Fibroblast of lung (primary cell): ENCODE measurements around the gene PORCN. TPM values are rescaled to one million over a fixed set of nuclear protein-coding genes. Genes with fewer than 3 reads are reported as not detected.
"Not testable (repeated sequence)": the region's sequence is repeated elsewhere in the genome, so short reads cannot be mapped to it uniquely, and the experiment has no call there.

ENCODE experiments used
- DNase-seq, 2 donors: peaks; one replicate each; pipeline versions ENCODE4 v3.0.0 to v3.0.0-alpha.2; 2010; ENCODE audit warnings: low read depth in 2 of 2
- H2AFZ ChIP-seq: 2 replicates; pipeline ENCODE4 v1.5.1; 2012; ENCODE audit warnings: low read length, control low read depth, inconsistent platforms
- H3K27ac ChIP-seq: 2 replicates; pipeline ENCODE4 v1.5.1; 2011; ENCODE audit warnings: low read length, control low read depth; ENCODE audit not compliant: insufficient read depth
- H3K27me3 ChIP-seq: 2 replicates; pipeline ENCODE4 v1.5.1; 2011; ENCODE audit warnings: mild to moderate bottlenecking, low read length; ENCODE audit not compliant: control insufficient read depth, insufficient read depth
- H3K36me3 ChIP-seq: 2 replicates; pipeline ENCODE4 v1.5.1; 2011; ENCODE audit warnings: low read length; ENCODE audit not compliant: control insufficient read depth, insufficient read depth
- H3K4me1 ChIP-seq: 2 replicates; pipeline ENCODE4 v1.5.1; 2011; ENCODE audit warnings: low read length; ENCODE audit not compliant: control insufficient read depth, insufficient read depth; ENCODE audit errors: extremely low read depth
- H3K4me2 ChIP-seq: 2 replicates; pipeline ENCODE4 v1.5.1; 2011; ENCODE audit warnings: low read length, control low read depth; ENCODE audit not compliant: insufficient read depth; ENCODE audit errors: extremely low read depth
- H3K4me3 ChIP-seq, 4 experiments: fragments of 200-600 bp in 1 of 4; sonication (generic) in 1 of 4; replicated peaks in 1 of 4; 2 replicates each; pipeline ENCODE4 v1.5.1; 2011 to 2016; ENCODE audit warnings: low read length in 4 of 4, low read depth in 3 of 4, mild to moderate bottlenecking in 3 of 4, control low read depth in 2 of 4, inconsistent platforms in 1 of 4, mixed read lengths in 1 of 4; ENCODE audit not compliant: insufficient read depth in 1 of 4; ENCODE audit errors: control extremely low read depth in 1 of 4
- H3K79me2 ChIP-seq: 2 replicates; pipeline ENCODE4 v1.5.1; 2012; ENCODE audit warnings: mild to moderate bottlenecking, low read length, inconsistent platforms; ENCODE audit not compliant: control insufficient read depth, insufficient read depth
- H3K9ac ChIP-seq: 2 replicates; pipeline ENCODE4 v1.5.1; 2011; ENCODE audit warnings: mild to moderate bottlenecking, low read length, control low read depth; ENCODE audit not compliant: insufficient read depth
- H3K9me3 ChIP-seq: 2 replicates; pipeline ENCODE4 v1.5.1; 2012; ENCODE audit warnings: low read depth, low read length; ENCODE audit not compliant: control insufficient read depth, insufficient read depth
- H4K20me1 ChIP-seq: 2 replicates; pipeline ENCODE4 v1.5.1; 2011; ENCODE audit warnings: low read length; ENCODE audit not compliant: control insufficient read depth, insufficient read depth; ENCODE audit errors: extremely low read depth
- CTCF ChIP-seq, 2 donors: IDR thresholded peaks in 1 of 2; conservative IDR thresholded peaks in 1 of 2; 1 replicate in 1 of 2; 2 replicates in 1 of 2; pipeline ENCODE4 v1.5.1; 2011 to 2012; ENCODE audit warnings: low read length in 2 of 2, control low read depth in 1 of 2, inconsistent platforms in 1 of 2, low read depth in 1 of 2, mild to moderate bottlenecking in 1 of 2
- EZH2 ChIP-seq: IDR thresholded peaks from 2 replicates; pipeline ENCODE4 v1.5.1; 2012; ENCODE audit warnings: low read length, control low read depth, mild to moderate bottlenecking; ENCODE audit errors: missing control alignments
- polyA plus RNA-seq, 2 donors: library from polyadenylated mRNA; depleted of rRNA in 1 of 2; stranded (reverse) in 1 of 2; unstranded in 1 of 2; fragments of >200 nt; gene quantifications; 2 replicates each; pipeline ENCODE4 v1.2.1, GENCODE V29; 2011 to 2012; ENCODE audit warnings: missing spikeins in 1 of 2
- total RNA-seq: library from RNA; depleted of rRNA; stranded (reverse); fragments of >200 nt; gene quantifications from 2 replicates; pipeline ENCODE4 v1.2.1, GENCODE V29; 2014

The PORCN gene
- total and polyA plus RNA-seq, 2 donors (not counting 1 experiment from before 2014, with no cell fraction given): 5.4 to 11.4 TPM

GRCh38 chrX:48541140-48541814 lies 32.5 kb downstream of the PORCN start:
- H3K4me3 ChIP-seq: no peak overlapping the region
- H2AFZ ChIP-seq: no peak overlapping the region
- no peak overlapping the region for H3K9ac ChIP-seq
- no peaks in the 10 kb centered on the region for H3K36me3 ChIP-seq
- H3K4me1 ChIP-seq: no peaks in the 10 kb centered on the region
- DNase-seq: no peak
- no peak overlapping the region for H3K27ac ChIP-seq
- H3K27me3 ChIP-seq: no peaks in the 10 kb centered on the region
- no peaks in the 10 kb centered on the region for H3K9me3 ChIP-seq
- TF ChIP-seq CTCF (conservative IDR thresholded peaks at IDR 0.05 in 1 of 2, IDR thresholded peaks at IDR 0.05 in 1 of 2; ENCODE audit: low read depth in 1 of 2, low read length in 2 of 2) (no peak), EZH2 (no peak)
- H3K79me2 ChIP-seq: peaks cover 4% of the 10 kb centered on the region
- no peak overlapping the region for H3K4me2 ChIP-seq
- no peaks in the 10 kb centered on the region for H4K20me1 ChIP-seq

- Histone ChIP-seq H3K9ac (no peak overlapping the region), H4K20me1 (no peaks in the 10 kb centered on the region), H3K4me3 (no peak overlapping the region), H3K79me2 (no peaks in the 10 kb centered on the region), H3K27me3 (no peaks in the 10 kb centered on the region), H3K27ac (no peak overlapping the region), H3K4me2 (no peak overlapping the region), H2AFZ (no peak overlapping the region), H3K9me3 (no peaks in the 10 kb centered on the region), H3K36me3 (no peaks in the 10 kb centered on the region), H3K4me1 (no peaks in the 10 kb centered on the region)
- DNase-seq: no peak
- TF ChIP-seq EZH2: no peak
- TF ChIP-seq CTCF (conservative IDR thresholded peaks at IDR 0.05 in 1 of 2, IDR thresholded peaks at IDR 0.05 in 1 of 2; ENCODE audit: low read depth in 1 of 2, low read length in 2 of 2): no peak
Observed at GRCh38 chrX:48548871-48549270, 40.1 kb downstream of the PORCN start.

GRCh38 chrX:48555731-48556325 lies 47.0 kb downstream of the PORCN start:
- H3K4me1 ChIP-seq, H3K27me3 ChIP-seq, H3K36me3 ChIP-seq, H4K20me1 ChIP-seq, H3K4me2 ChIP-seq, H3K9me3 ChIP-seq, DNase-seq, H3K27ac ChIP-seq, H3K79me2 ChIP-seq, H3K4me3 ChIP-seq, H2AFZ ChIP-seq, H3K9ac ChIP-seq: not testable (repeated sequence)
